SIG-M5 treated with dmso at 0.1 percent for 504 hours (cell line): Measurements from ENCODE around the gene ATP6V1F.

Experiments
- DNase-seq: peaks from one replicate; lab custom pipeline; 2025; ENCODE audit not compliant: unreplicated experiment; lab: John Stamatoyannopoulos, UW

Gene ATP6V1F

DNA sequence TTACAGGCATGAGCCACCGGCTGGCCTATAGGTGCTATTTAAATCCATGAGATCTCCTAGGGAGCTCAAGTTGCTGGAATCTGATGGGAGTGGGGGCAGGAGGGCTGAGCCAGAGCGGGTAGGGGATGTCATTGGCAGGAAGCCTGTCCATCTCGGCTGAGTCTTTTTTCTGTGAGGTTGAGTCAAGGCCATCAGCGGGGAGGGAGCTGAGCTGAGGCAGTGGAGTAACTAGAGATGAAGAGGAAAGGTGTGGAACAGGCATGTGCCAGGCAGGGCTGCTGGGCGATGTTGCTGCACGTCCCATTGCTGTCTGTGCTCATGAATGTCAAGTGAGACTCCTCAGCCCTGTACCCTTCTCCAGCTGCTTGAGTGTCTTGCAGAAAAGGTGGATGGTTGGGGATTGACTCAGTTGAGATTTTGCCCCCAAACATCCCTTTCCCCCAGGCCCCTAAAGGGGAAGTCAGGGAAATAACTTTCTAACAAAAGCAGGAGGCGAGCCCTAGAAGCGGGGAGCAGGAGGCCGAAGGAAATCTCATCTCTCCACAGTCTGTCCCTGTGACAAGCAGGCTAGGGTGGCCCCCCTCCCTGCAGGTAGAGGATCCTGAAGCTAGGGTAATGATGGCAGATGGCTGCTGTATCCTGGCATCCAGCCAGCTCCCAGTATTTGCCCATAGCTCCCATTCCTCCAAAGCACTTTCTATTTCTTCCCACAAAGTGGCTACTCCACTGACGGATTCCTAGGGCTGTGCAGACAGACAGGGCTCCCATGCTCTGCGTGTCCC is 5.4 kb downstream of the ATP6V1F start:
- DNase-seq: no peak

DNA sequence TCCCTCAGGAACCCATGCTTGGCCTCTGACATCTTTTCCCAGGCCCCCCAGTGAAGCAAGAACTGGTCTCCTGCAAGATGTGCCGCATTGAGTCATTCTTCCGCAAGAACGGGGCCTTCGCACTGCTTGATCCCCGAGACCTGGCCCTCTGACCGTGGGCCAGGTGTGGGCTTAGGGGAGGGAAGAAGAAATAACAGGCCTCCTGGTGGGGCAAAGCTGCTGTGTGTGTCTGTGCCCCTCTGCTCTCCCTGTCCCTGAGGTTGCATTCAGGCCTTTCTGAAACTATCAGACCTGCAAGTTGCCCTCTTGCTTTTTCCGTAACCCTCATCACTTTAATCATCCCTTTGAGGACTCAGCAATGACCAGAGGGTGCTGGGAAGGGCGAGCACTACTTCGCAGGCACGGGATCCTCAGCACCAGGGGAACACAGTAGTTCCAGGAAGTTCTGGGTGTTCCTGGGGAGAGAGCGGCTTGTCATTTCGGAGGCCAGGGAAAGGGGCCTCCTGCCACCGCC is 6.0 kb downstream of the ATP6V1F start:
- no peak for DNase-seq

DNA sequence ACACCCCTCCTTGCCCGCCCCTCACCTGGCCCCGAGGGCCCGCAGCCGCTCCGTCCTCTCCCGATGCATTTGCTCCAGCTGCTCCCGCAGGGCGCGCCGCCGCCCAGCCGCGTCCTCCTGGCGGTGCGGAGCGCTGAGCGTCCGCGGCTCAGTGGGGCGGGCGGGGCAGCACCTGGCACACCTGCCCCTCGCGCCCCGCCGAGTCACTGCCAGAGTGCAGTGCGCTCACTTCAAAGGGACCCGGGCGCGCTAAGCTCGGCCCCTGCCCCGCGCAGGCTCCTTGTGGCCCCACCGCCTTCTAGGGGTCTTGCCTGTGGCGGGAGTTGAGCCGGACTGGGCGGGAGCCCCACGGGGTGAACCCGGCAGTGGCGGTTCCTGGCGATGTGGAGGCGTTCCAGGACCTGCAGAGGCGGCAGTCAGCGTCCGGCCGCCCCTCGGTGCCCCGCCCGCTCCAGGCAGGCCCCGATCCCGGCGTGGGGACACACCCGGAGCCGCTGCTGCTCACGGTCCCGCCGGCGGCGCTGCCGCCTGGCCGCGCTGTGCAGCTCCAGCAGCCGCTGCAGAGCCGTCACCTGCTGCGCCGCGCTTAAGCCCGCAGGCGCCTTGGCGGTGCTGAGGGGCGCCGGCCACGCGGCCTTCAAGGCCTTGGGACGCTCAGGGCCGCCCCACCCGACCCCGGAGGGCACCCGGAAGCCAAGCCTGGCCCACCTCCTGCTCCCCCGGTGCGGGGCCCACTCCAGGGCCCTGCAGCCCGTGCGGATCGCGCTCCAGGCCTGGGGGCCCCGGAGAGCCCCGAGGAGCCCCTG is 6.7 kb downstream of the ATP6V1F start:
- no peak for DNase-seq

DNA sequence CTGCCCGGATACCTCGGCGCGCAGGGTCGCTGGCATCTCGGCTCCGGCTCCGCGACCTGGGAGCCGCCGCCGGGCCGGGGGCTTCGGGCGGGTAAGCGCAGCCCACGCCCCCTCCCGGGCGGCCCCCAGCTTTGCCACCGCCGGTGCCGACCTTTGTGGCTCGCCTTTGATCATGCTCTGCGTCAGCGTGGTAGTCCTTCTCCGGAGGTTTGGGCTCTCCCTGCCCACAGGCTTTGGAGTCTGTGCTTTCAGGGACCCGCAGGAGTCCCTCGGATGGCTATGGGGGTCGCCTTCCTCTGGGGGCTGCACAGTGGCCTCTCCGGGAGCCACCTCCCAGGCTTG is 7.3 kb downstream of the ATP6V1F start:
- no peak for DNase-seq

DNA sequence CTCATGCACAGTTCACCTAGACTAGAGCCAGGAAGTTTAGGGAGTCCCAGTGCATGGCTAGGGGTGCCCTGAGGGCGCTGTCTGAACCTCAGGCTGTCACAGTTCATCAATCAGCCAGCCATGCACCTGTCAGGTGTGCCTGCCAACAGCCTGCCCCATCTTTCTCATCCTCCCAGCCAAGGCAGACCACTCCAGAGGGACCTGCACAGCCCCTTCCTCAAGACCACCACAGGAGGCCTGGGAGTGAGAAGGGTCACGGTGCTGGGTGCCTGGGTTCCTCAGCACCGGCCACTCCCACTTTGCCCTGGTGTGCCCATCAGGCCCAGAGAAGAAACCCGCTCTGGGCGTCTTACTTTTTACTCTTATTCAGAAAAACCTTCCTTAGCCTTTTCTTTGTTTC is 8.4 kb downstream of the ATP6V1F start:
- no peak for DNase-seq

DNA sequence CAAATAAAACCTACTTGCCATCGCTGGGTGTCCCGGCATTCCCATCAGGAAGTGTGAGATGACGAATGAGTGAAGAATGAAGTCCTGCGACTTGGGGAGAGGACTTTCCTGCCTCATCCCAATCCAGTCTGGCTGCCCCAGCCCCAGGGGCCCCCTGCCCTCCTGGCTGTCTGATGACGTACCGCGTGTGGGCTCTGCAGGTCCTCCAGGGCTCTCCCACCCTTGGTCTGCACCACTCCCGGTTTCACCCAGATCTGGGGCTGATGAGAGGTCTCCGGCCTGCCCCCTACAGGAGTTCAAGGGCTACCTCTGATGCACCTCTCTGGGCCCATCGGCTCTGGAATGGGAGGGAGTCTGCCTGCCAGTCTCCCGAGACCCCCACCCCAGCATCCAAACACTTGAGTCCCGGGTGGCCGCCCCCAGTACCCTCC is 9.8 kb downstream of the ATP6V1F start:
- no peak for DNase-seq

DNA sequence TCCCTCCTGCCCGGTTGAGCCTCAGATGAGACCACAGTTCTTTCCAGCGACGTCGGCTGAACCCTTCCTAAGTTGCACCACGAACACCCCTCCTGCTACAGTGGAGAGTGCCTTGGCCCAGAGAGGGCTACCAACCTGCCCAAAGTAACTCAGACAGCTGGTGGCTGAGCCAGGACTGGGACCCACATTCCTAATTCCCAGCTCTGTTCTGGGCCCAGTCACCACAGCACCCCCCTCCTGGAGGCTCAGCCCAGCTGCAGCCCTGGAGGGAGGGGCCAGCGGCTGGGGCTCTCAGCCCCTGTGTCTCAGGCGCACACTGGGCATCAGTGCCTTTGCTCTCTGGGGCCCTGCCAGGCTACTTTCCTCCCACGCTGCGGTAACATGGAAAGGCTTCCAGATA is 10.6 kb downstream of the ATP6V1F start:
- no peak for DNase-seq

DNA sequence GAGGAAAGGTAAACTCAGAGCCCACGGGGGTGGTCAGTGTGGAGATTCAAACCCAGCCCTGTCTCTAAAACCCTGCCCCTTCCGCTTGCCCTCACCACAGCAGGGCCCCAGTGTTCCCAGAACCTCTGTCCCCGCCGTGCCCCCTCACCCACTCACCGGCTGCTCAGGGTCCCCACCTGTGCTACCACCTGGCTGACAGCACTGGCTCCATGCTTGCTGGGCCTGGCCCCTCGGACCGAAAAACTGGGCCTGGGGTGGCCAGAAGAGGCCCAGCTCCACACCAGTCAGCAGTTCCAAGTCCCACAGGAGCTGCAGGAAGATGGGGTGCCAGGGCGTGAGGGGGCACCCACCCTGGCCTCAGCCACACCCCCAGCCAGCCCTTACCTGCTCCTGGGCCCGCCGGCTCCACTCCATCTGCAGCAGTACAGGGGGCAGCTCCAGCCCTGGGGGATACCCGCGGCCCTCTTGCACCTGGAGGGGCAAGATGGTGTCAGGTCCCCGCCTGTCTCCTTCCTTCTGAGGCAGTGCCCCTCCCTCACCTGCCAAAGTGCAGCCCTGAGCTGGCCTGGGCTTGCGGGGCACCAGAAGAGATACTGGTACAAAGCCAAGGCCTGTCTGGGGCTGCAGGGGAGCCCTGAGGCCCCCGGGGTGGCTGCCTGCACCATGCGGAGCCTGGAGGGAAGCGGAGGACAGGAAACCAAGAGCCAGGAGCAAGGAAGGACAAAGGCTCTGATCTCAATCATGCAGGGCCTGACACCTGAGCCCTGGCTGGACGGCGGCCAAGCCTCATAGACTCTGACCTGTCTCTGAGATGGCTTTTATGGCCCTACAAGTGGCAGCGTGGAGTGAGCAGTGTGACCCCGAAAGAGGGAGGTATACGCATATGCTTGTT is 11.7 kb downstream of the ATP6V1F start:
- DNase-seq: no peak

DNA sequence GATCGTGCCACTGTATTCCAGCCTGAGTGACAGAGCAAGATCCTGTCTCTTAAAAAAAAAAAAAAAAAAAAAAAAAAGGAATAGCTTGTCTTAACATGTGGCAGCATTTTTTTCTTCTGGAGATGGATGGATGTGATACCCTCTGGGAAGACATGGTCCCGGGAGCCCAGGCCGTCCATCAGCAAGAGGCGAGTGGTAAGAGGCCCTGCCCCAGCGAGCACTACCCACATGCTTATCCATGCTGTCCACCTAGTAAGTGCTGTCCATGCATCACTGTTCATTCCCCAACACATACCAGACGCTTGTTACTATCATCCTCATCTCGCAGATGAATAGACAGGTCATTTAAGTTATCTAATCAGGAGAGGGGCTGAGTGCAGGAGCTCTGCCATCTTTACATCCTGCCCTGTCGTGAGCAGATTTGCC is 12.9 kb downstream of the ATP6V1F start:
- no peak for DNase-seq

DNA sequence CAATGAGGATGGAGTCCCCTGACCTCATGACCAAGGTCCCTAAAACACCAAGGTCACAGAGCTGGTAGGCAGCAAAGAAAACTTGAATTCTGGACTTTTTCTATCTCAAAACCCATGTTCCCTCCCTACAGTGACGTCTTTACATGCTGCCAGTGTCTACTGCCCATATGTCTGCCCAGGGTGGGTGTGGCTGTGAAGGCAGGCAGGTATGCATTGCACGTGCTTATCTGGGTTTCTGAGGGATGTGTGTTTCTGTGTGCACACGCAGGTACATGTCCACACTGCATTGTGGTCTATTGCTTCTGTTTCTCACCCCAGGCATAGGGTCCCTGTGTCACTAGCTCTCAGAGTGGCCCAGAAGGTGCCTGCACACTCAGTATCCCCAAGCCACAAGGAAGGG is 13.5 kb downstream of the ATP6V1F start:
- no peak for DNase-seq

DNA sequence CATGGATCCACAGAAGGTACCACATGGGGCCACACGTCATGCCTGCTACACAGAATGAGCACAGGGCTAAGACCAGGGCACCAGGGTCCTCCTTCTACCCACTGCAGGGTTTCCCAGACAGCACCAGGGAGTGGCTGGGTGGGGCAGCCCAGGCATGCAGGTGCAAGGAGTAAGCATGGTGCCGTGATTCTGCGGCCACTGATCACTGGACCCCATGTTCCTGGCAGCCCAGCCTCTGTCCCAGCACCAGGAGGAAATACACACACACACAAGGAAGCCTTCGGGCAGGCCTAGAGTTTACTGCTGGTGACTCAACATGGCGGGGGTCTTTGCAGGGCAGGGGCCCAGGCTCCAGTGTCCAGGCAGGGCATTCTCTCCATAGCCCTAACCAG is 13.9 kb downstream of the ATP6V1F start:
- DNase-seq: no peak

DNA sequence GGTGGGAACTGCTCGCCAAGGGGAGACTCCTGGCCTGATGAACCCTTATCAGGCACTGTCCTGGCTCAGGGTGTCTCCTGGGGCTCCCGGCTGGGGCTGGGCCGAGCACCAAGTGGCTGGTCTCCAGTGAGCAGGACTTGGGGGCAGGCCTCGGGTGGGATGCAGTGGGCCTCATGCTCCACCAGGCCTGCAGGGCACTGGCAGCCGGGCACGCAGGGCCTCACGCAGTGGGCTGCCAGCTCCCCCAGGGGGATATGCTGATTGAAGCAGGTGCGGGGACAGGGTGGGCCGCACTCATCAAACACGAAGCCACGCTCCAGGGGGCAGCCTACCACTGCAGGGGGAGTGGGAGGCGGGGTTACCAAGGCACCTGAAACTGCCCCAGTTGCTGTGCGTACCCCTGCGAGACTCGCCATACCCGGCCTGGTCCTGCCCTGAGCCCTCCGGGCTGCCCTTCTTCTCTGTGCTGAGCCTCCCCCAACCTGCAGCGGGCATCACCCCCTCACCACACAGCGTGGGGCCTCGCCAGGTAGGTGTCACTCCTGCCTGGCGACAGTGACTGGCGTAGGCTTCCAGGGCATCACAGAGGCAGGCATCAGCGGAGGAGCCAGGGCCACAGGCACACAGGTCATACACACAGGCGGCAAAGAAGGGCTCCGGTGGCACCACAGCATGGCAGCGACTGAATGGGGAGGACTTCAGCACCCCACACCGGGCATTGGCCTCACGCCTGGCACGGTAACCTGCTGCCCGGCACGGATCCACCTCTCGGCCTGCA is 14.5 kb downstream of the ATP6V1F start:
- DNase-seq: no peak

DNA sequence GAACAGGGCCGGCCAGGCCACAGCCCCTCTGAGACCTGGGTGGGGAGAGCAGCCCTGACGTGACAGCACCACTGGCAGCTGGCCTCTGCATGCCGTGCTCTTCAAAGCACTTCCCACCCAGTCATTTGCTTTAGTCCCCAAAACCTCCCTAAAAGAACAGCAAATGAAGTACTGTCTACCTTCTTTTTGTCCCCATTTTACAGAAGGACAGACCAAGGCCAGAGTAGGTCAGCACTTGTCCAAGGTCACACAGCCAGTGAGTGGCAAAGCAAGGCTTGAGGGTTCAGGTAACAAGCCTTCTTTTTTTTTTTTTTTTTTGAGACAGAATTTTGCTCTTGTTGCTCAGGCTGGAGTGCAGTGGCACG is 15.1 kb downstream of the ATP6V1F start:
- DNase-seq: no peak

DNA sequence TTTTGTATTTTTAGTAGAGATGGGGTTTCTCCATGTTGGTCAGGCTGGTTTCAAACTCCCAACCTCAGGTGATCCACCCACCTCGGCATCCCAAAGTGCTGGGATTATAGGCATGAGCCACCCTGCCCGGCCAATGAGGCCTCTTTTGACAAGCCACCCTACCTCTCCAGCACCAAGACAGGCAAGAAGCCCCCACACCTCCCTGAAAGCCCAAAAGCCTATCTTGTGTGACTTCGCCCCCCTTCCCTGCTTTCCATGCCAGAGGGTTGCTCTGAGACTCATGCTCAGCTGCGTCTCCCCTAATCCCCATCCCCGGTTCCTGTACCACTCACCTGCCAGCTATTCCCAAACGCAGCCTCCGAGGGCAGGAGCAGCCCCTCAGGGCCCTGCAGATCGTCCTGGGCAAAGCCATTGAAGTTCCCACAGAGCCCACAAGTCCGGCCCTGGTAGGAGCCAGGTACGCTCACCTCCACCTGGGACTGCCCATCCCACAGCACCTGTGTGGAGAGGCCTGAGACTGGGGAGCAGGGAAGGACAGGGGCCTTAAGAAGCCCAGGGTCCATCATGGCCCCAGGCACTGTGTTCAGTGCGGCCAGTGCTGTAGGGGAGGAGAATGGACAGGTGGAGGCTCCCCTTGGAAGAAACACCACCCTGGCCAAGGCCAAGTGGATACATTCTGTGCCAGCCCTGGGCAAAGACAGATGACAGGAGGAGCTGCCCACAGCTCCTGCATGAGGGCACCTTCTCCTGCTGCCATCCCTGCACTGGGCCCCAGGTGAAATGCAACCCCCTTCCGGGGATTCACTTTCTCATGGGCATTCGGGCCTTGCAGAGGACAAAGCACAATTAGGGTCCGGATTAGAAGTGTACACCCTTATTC is 15.8 kb downstream of the ATP6V1F start:
- DNase-seq: no peak

DNA sequence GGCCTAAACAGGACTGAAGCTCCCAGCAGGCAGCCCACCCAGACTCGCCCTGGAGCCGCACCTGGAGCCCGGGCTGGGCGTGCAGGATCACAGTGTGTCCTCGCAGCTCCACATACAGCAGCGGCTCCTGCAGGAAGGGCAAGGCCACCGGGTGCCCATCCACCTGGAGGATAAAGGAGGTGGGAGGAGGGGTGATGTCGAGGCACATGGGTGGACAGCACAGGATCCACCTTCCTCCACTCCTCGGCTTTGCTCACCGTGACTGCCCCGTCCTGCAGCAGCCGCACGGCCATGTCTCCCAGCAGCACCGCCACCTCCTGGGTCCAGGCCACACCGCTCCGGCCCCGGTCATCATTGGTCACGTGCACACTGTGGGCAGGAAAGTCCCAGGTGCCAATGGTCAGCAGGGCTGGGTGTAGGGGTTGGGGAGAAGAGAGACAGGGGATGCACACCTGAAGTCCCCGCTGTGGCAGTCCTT is 16.8 kb downstream of the ATP6V1F start:
- no peak for DNase-seq

DNA sequence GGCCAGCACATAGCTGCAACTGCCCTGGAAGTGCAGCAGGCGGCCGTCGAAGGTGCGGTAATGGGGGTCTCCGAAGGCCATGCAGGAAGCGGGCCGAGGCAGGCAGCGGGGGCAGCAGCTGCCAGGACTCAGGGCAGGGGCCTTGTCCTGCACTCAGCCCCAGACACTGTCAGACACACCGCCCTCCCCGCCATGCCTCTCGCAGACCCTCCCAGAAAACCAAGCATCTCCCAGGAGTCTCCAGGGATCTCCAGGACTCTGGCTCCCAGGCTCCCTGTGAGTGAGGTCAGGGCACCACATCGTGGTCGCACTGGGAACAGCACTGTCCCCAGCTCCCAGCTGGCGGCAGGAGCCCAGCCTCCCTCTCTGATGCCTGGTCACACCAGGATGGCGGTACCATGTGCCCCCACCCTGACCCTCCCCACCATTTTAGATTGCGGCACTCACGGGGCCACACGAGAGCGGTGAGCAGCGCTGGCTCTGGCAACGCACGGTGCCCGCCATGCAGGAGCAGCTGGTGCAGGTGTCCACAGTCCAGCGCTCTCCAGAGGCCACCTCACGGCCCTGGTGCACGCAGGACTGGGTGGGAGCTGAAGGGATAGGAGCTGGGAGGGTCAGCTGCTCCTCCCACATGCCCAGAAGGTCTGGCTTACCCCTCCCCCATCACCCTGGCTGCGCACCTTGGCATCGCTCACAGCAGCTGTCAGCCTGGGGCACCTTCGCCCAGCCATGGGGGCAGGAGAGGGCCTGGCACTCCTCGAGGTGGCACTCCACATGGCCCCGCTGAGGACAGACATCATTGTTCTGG is 17.5 kb downstream of the ATP6V1F start:
- no peak for DNase-seq

DNA sequence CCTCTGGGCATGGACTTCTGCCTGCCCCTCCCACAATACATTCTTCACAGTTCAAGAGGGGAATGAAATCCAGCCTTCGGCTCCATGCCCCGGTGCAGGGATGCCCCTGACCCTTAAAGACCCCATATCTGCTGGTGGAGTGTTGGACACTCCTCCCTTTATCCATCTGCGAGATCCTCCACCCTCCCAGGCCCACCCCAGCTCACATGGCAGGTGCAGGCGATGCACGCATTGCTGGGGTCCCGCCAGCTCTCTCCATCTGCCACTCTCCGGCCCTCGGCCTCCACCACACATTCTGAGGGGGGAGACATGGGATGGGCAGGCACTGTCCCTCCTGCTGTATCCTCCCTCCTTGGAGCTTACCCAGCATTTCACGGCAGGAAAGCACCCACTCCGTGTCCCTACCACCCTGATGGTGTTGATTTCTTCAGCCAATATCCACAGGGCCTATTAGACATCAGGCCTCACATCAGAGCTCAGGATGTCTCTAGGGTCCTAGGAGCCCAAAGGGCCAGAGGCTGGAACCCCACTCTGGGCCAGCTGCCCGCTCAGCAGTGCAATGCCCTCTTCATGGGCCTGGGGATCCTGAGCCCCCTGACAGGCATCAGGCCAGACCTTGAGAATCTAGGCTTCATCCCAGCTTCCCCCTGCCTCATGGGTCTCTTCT is 18.3 kb downstream of the ATP6V1F start:
- DNase-seq: no peak

DNA sequence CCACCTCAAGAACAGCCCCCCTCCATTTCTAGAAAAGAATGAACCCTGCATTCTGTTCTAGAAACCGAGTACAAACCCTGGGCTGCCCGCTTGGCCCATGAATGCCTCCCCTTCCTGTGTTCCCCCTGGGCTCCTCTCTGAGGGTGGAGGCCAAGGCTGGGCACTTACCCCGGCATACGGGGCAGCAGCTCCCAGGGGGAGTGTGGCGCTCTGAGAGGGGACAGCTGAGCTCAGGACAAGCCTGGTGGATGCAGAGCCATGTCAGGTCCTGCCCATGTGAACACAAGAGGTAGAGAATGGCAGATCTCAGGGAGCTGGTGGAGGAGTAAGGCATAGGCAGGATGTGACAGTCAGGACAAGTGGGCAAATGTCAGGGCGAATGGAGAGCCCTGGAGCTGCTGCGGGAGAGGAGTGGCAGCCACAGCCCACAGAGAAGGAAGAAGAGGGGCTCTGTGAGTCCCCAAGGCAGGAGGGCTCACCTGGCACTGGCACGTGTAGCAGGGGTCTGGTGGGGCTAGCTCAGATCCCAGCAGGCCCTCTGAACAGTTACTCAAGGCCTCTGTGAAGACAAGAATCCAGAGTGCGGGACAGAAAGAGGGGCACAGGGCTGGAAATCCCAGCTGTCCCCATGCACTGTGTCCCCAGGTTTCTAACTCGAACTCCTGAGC is 18.9 kb downstream of the ATP6V1F start:
- DNase-seq: no peak
